Gastroesophageal sphincter (tissue), 4 donors: ENCODE results near the gene TEX26. TPM values are rescaled to one million over a fixed set of nuclear protein-coding genes. Genes with fewer than 3 reads are reported as not detected.
A peak's percentile ranks its signal among the peaks of the same experiment; 100 is the strongest.

Experiments
- ATAC-seq: fragments of 150-250 bp; one replicate; pipeline ENCODE4 v1.9.1; 2016; ENCODE audit warnings: mild to moderate bottlenecking, moderate library complexity
- H3K27ac ChIP-seq, 4 donors: fragments of 200-600 bp; sonication (generic) in 3 of 4; 1 replicate in 3 of 4; 2 replicates in 1 of 4; pipeline ENCODE4 v1.5.1; 2016 to 2019
- H3K27me3 ChIP-seq: fragments of 200-600 bp; sonication (generic); one replicate; pipeline ENCODE4 v1.5.1; 2019
- H3K36me3 ChIP-seq, 2 donors: fragments of 200-600 bp; sonication (generic); one replicate each; pipeline ENCODE4 v1.5.1; 2019; ENCODE audit warnings: control low read depth in 1 of 2
- H3K4me1 ChIP-seq, 3 donors: fragments of 200-600 bp; sonication (generic); 1 replicate in 2 of 3; 2 replicates in 1 of 3; pipeline ENCODE4 v1.5.1; 2016 to 2019; ENCODE audit warnings: control low read depth in 2 of 3
- H3K4me3 ChIP-seq, 2 donors: fragments of 200-600 bp; sonication (generic); one replicate each; pipeline ENCODE4 v1.5.1; 2019; ENCODE audit warnings: mild to moderate bottlenecking in 1 of 2, moderate library complexity in 1 of 2
- H3K9me3 ChIP-seq, 3 donors: fragments of 200-600 bp; sonication (generic); one replicate each; pipeline ENCODE4 v1.5.1; 2017 to 2019; ENCODE audit warnings: control low read depth in 2 of 3
- EP300 ChIP-seq: sonication (generic); formaldehyde crosslinking; IDR thresholded peaks from one replicate; pipeline ENCODE4 v1.6.1; 2017; ENCODE audit warnings: antibody characterized with exemption, mild to moderate bottlenecking
- POLR2A ChIP-seq, 2 donors: fragments of 450-650 bp; IDR thresholded peaks; one replicate each; pipeline ENCODE4 v1.6.1; 2017; ENCODE audit warnings: antibody characterized with exemption in 2 of 2, mild to moderate bottlenecking in 2 of 2, moderate library complexity in 1 of 2
- POLR2AphosphoS5 ChIP-seq: sonication (generic); formaldehyde crosslinking; IDR thresholded peaks from one replicate; pipeline ENCODE4 v1.6.1; 2017; ENCODE audit warnings: antibody characterized with exemption
- WGBS, 2 donors: methylation state at CpG; one replicate each; pipeline ENCODE4 v1.1.5; 2018; ENCODE audit warnings: low coverage in 1 of 2; 5-methylcytosine and 5-hydroxymethylcytosine counted together
- total RNA-seq, 4 donors: library from RNA; depleted of rRNA; stranded (reverse); fragments of >200 nt; gene quantifications; one replicate each; pipeline ENCODE4 v1.1.0, GENCODE V29; 2016
- TF ChIP-seq, protein P1 (sequence below), 4 experiments: fragments of 200-600 bp in 2 of 4; fragments of 450-650 bp in 2 of 4; sonication (generic) in 1 of 4; IDR thresholded peaks; one replicate each; pipeline ENCODE4 v1.5.1; 2017 to 2019; ENCODE audit warnings: antibody characterized with exemption in 4 of 4, mild to moderate bottlenecking in 2 of 4, moderate library complexity in 2 of 4

The TEX26 gene
- 1 to 10 TPM in 1 of 4 donors, under 1 TPM in 1, not detected in 2; 0.27 to 1.7 TPM for total RNA-seq

DNA sequence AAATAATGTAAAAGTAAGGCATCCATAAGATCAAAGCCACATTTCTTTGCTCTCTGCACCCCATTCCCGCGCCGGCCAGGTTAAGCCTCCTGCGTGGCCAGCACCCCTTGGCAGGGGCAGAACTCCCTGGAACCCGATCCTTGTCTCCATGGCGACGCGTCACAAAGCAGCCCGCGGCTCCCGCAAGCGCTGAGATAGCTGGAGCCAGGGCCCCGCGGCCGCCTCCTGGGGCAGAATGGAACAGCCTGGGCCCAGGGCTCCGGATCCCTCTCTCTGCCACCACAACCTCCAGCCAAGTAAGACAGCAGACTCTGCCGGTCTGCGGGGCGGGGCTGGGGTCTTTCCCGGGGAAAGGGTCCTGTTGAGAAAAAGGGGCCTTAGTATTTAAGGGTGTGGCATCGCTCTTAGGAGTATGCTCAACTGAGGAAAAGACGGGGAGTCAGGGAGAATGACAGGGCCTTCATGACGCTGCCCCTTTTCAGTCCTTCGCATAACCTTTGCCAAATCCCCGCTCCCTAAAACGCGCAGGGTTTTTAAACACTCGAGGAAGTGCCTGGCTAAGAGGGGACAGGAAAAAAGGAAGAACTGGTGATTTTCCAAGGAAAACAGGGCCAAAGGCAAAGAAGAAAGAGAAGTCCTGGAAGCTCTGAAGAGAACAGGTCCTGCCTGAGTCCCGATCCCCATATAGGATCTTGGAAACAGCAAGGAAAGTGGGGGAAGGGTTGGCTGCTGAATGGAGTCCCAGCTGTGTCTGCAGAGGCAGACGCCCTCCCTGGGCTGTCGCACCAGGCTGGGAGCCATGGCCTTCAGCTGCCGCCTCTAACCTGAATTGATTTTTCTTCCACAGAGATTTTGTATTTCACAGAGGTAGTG, at the start of gene TEX26:
Gene TEX26, plus strand, starts transcription at position 176 of the 873 bp plus-strand sequence. Its CDS starts 60 bp downstream, at position 236.
- TF ChIP-seq POLR2AphosphoS5: no peak
- TF ChIP-seq EP300: no peak
- TF ChIP-seq, protein P1, sequence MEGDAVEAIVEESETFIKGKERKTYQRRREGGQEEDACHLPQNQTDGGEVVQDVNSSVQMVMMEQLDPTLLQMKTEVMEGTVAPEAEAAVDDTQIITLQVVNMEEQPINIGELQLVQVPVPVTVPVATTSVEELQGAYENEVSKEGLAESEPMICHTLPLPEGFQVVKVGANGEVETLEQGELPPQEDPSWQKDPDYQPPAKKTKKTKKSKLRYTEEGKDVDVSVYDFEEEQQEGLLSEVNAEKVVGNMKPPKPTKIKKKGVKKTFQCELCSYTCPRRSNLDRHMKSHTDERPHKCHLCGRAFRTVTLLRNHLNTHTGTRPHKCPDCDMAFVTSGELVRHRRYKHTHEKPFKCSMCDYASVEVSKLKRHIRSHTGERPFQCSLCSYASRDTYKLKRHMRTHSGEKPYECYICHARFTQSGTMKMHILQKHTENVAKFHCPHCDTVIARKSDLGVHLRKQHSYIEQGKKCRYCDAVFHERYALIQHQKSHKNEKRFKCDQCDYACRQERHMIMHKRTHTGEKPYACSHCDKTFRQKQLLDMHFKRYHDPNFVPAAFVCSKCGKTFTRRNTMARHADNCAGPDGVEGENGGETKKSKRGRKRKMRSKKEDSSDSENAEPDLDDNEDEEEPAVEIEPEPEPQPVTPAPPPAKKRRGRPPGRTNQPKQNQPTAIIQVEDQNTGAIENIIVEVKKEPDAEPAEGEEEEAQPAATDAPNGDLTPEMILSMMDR (IDR thresholded peaks at IDR 0.05): peak in 2 of 4 experiments; percentile 19 to 29
- no peak for TF ChIP-seq POLR2A (IDR thresholded peaks at IDR 0.05)
- 23 to 51% methylated on average over 7 to 24 of the region's 32 CpGs for WGBS, 2 donors
- H3K36me3 ChIP-seq: no peaks in the 10 kb centered on the region
- peak within 1 kb of the TSS in 1 of 4 donors; percentile 18 for H3K27ac ChIP-seq
- H3K27me3 ChIP-seq: peaks cover 21% of the 10 kb centered on the region
- H3K4me3 ChIP-seq: peak within 1 kb of the TSS in 1 of 2 donors; percentile 33
- ATAC-seq: peak; percentile 20
- H3K4me1 ChIP-seq: peaks cover 0 to 15% (median 0%) of the 10 kb centered on the region in 3 donors
- H3K9me3 ChIP-seq: peaks cover 0 to 2% (median 0%) of the 10 kb centered on the region in 3 donors

DNA sequence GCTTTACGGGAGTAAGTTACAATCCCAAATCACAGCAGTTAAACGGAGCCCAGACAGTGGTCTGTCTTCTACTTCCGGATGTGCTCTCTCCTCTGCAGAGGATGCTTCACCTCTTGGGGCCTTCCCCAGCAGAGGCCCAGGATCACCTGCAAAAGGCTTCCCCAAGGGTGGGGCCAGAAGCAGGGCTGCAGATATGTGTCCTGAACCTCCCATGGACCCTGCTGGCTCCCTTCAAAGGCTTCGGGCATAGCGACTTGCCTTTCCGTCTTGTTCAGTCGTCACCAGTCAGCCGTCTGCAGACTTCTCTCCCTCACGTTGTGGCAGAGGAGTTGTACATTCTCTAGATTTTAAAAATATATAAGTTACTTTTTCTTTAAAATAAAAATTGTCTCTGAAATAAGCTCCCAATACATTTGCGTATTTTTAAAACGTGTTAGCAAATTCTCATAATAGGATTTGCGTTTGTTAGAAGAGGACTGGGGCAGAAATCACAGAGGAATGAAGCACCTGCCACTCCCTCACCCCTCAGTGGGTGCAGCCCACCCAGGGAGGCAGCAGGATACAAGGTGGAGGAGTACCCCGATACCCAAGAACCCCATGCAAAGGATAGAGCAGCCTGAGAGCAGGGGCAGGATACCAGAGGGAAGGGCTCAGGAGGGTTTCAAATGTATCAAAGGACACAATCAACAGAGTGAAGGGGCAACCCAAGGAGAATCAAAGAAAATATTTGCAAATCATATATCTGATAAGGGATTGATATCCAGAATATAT, 49.3 kb upstream of the TEX26 start:
- TF ChIP-seq EP300 (no peak), POLR2A (IDR thresholded peaks at IDR 0.05) (no peak), POLR2AphosphoS5 (no peak)
- TF ChIP-seq, protein P1 (IDR thresholded peaks at IDR 0.05): no peak
- H3K27ac ChIP-seq: no peak overlapping the region
- H3K9me3 ChIP-seq: no peaks in the 10 kb centered on the region
- H3K27me3 ChIP-seq: no peaks in the 10 kb centered on the region
- ATAC-seq: no peak
- H3K36me3 ChIP-seq: no peaks in the 10 kb centered on the region
- 68 to 72% methylated on average over 9 to 13 of the region's 13 CpGs for WGBS, 2 donors
- H3K4me3 ChIP-seq: no peak overlapping the region
- H3K4me1 ChIP-seq: peaks cover 0 to 28% (median 0%) of the 10 kb centered on the region in 3 donors

DNA sequence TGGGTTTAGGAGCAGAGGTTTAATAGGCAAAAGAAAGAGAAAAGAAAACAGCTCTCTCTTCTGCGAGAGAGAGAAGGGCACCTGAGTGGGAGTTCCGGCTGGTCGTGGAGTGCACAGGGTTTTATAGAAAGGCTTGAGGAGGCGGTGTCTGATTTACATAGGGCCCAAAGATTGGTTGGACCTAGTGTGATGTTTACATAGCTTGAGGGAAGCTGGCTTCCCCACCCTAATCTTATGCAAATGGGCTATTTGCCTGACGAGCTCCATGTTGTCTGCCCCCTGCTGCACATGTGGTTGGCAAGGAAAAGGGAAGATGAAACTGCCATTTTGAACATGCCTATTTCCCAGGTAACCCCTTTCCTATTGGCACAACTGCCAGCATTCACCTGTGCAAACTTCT, 47.9 kb upstream of the TEX26 start:
- Histone ChIP-seq H3K27me3 (no peaks in the 10 kb centered on the region), H3K36me3 (no peaks in the 10 kb centered on the region), H3K9me3 (peaks cover 0 to 6% (median 0%) of the 10 kb centered on the region in 3 donors), H3K4me1 (peaks cover 0 to 25% (median 0%) of the 10 kb centered on the region in 3 donors), H3K4me3 (no peak overlapping the region), H3K27ac (no peak overlapping the region)
- no peak for ATAC-seq
- 93 to 95% methylated on average over 4 of the region's 5 CpGs for WGBS, 2 donors
- TF ChIP-seq POLR2AphosphoS5 (no peak), POLR2A (IDR thresholded peaks at IDR 0.05) (no peak), EP300 (no peak)
- TF ChIP-seq, protein P1 (IDR thresholded peaks at IDR 0.05): no peak

DNA sequence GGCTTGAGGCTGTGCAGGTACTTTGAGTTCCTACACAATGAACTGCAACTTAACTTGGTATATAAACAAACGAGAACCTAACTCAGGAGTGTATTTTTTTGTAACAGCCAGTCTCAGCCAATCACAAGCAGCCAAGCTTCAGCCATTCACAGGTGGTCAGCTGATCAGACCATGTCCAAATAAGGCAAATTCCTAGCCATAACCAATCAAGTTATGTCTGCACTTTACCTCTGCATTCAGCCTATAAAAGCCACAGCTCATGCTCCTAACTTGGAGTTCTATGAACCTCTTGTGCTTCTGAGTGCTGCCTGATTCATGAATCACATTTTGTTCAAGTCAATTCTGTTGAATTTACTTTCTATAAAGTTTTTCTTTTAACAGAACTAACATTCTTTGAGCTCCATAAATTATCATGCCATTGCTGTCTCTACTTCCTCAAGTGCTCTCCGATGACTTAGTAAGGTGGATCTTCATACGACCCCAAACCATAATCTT, 43.2 kb upstream of the TEX26 start:
- Histone ChIP-seq H3K4me3 (no peak overlapping the region), H3K4me1 (no peaks in the 10 kb centered on the region), H3K36me3 (no peaks in the 10 kb centered on the region), H3K27me3 (no peaks in the 10 kb centered on the region), H3K27ac (no peak overlapping the region), H3K9me3 (peaks cover 0 to 8% (median 0%) of the 10 kb centered on the region in 3 donors)
- WGBS, 2 donors: 88 to 95% methylated on average over 2 to 3 of the region's 3 CpGs
- no peak for ATAC-seq
- TF ChIP-seq POLR2AphosphoS5: no peak
- no peak for TF ChIP-seq POLR2A (IDR thresholded peaks at IDR 0.05)
- no peak for TF ChIP-seq EP300
- TF ChIP-seq, protein P1 (IDR thresholded peaks at IDR 0.05): no peak
